ENCODE results near the gene MINDY1.

MINDY1 gene

GRCh38 chr1:150987924-150988323 lies 18.8 kb downstream of the MINDY1 start:
- H3K4me1 Mint-ChIP-seq (ENCODE audit: low read depth) = no peaks in the 10 kb centered on the region
- H3K27me3 Mint-ChIP-seq = no peaks in the 10 kb centered on the region
- no peak overlapping the region for H3K27ac Mint-ChIP-seq
- no peak overlapping the region for H3K4me3 Mint-ChIP-seq
- intact Hi-C loops (cut with micrococcal nuclease) = no loop called here
- no peaks in the 10 kb centered on the region for H3K9me3 Mint-ChIP-seq
- peaks cover 8% of the 10 kb centered on the region for H3K36me3 Mint-ChIP-seq (ENCODE audit: low read depth)

- Mint-ChIP-seq H3K4me1 (ENCODE audit: low read depth) (peaks cover 8% of the 10 kb centered on the region), H3K4me3 (no peak overlapping the region), H3K36me3 (ENCODE audit: low read depth) (peaks cover 8% of the 10 kb centered on the region), H3K9me3 (no peaks in the 10 kb centered on the region), H3K27ac (no peak overlapping the region), H3K27me3 (no peaks in the 10 kb centered on the region)
- intact Hi-C loops (cut with micrococcal nuclease) = no loop called here
These were observed 21.4 kb downstream of the MINDY1 start for GRCh38 chr1:150985179-150985825.

- peaks cover 32% of the 10 kb centered on the region for H3K4me1 Mint-ChIP-seq (ENCODE audit: low read depth)
- peaks cover 8% of the 10 kb centered on the region for H3K36me3 Mint-ChIP-seq (ENCODE audit: low read depth)
- no peaks in the 10 kb centered on the region for H3K27me3 Mint-ChIP-seq
- no peaks in the 10 kb centered on the region for H3K9me3 Mint-ChIP-seq
- intact Hi-C loops (cut with micrococcal nuclease) = no loop called here
- no peak within 1 kb of the TSS for H3K27ac Mint-ChIP-seq
- H3K4me3 Mint-ChIP-seq = no peak within 1 kb of the TSS
These were observed 24.6 kb downstream of the MINDY1 start, which contains the start of gene ANXA9 for GRCh38 chr1:150981805-150982712. Gene ANXA9 (plus strand): TSS chr1:150982292. CDS start chr1:150983106, 814 bp downstream.

GRCh38 chr1:150981177-150981804 lies 25.4 kb downstream of the MINDY1 start:
- H3K4me1 Mint-ChIP-seq (ENCODE audit: low read depth) = peaks cover 40% of the 10 kb centered on the region
- intact Hi-C loops (cut with micrococcal nuclease) = no loop called here
- no peaks in the 10 kb centered on the region for H3K9me3 Mint-ChIP-seq
- H3K36me3 Mint-ChIP-seq (ENCODE audit: low read depth) = peaks cover 8% of the 10 kb centered on the region
- no peaks in the 10 kb centered on the region for H3K27me3 Mint-ChIP-seq
- H3K27ac Mint-ChIP-seq = no peak overlapping the region
- H3K4me3 Mint-ChIP-seq = no peak overlapping the region

- H3K4me3 Mint-ChIP-seq = peak overlapping the region; percentile 69
- no peaks in the 10 kb centered on the region for H3K9me3 Mint-ChIP-seq
- peak overlapping the region; percentile 97 for H3K27ac Mint-ChIP-seq
- no peaks in the 10 kb centered on the region for H3K27me3 Mint-ChIP-seq
- H3K4me1 Mint-ChIP-seq (ENCODE audit: low read depth) = peaks cover 49% of the 10 kb centered on the region
- intact Hi-C loops (cut with micrococcal nuclease) = loop anchor here (10.0 kb wide), 2 partner anchors 215 to 615 kb away; partner anchors contain the start of genes CTSS and RPRD2
- H3K36me3 Mint-ChIP-seq (ENCODE audit: low read depth) = peaks cover 7% of the 10 kb centered on the region
These were observed 27.3 kb downstream of the MINDY1 start for GRCh38 chr1:150979092-150980056.

GRCh38 chr1:150976879-150977694 lies 29.6 kb downstream of the MINDY1 start:
- Mint-ChIP-seq H3K9me3 (no peaks in the 10 kb centered on the region), H3K27me3 (no peaks in the 10 kb centered on the region)

GRCh38 chr1:150976401-150976821 lies 30.3 kb downstream of the MINDY1 start:
- intact Hi-C loops (cut with micrococcal nuclease) = loop anchor here (10.0 kb wide), 2 partner anchors 212 to 612 kb away; partner anchors contain the start of genes CTSS and RPRD2
- peaks cover 65% of the 10 kb centered on the region for H3K4me1 Mint-ChIP-seq (ENCODE audit: low read depth)
- peak overlapping the region; percentile 97 for H3K27ac Mint-ChIP-seq
- H3K27me3 Mint-ChIP-seq = no peaks in the 10 kb centered on the region
- peaks cover 14% of the 10 kb centered on the region for H3K36me3 Mint-ChIP-seq (ENCODE audit: low read depth)
- H3K9me3 Mint-ChIP-seq = no peaks in the 10 kb centered on the region
- peak overlapping the region; percentile 81 for H3K4me3 Mint-ChIP-seq

More at GRCh38 chr1:150976879-150977694, 29.6 kb downstream of the MINDY1 start:
- peak overlapping the region; percentile 81 for H3K4me3 Mint-ChIP-seq
- peaks cover 10% of the 10 kb centered on the region for H3K36me3 Mint-ChIP-seq (ENCODE audit: low read depth)
- intact Hi-C loops (cut with micrococcal nuclease) = loop anchor here (10.0 kb wide), 2 partner anchors 212 to 612 kb away; partner anchors contain the start of genes CTSS and RPRD2
- H3K27ac Mint-ChIP-seq = peak overlapping the region; percentile 97
- H3K4me1 Mint-ChIP-seq (ENCODE audit: low read depth) = peaks cover 65% of the 10 kb centered on the region

- Mint-ChIP-seq H3K27ac (peak within 1 kb of the TSS; percentile 82), H3K36me3 (ENCODE audit: low read depth) (peaks cover 22% of the 10 kb centered on the region), H3K9me3 (no peaks in the 10 kb centered on the region), H3K4me3 (peak within 1 kb of the TSS; percentile 85), H3K27me3 (no peaks in the 10 kb centered on the region), H3K4me1 (ENCODE audit: low read depth) (peaks cover 81% of the 10 kb centered on the region)
- intact Hi-C loops (cut with micrococcal nuclease) = loop anchor here (10.0 kb wide), 2 partner anchors 210 to 610 kb away; partner anchors contain the start of genes CTSS and RPRD2
These were observed 31.9 kb downstream of the MINDY1 start, which contains the start of gene CERS2 for GRCh38 chr1:150974580-150975478. Gene CERS2 (minus strand): TSS chr1:150974835. CDS start chr1:150969090, 5,745 bp downstream.

- intact Hi-C loops (cut with micrococcal nuclease) = loop anchor here (10.0 kb wide), 2 partner anchors 209 to 609 kb away; partner anchors contain the start of genes CTSS and RPRD2
- H3K4me3 Mint-ChIP-seq = peak overlapping the region; percentile 85
- H3K27ac Mint-ChIP-seq = peak overlapping the region; percentile 82
- H3K9me3 Mint-ChIP-seq = no peaks in the 10 kb centered on the region
- H3K4me1 Mint-ChIP-seq (ENCODE audit: low read depth) = peaks cover 79% of the 10 kb centered on the region
- no peaks in the 10 kb centered on the region for H3K27me3 Mint-ChIP-seq
- peaks cover 27% of the 10 kb centered on the region for H3K36me3 Mint-ChIP-seq (ENCODE audit: low read depth)
These were observed 32.7 kb downstream of the MINDY1 start for GRCh38 chr1:150973836-150974579.

- Mint-ChIP-seq H3K36me3 (ENCODE audit: low read depth) (peaks cover 34% of the 10 kb centered on the region), H3K27me3 (no peaks in the 10 kb centered on the region), H3K27ac (peak overlapping the region; percentile 82), H3K4me1 (ENCODE audit: low read depth) (peaks cover 76% of the 10 kb centered on the region), H3K9me3 (no peaks in the 10 kb centered on the region), H3K4me3 (peak overlapping the region; percentile 85)
- intact Hi-C loops (cut with micrococcal nuclease) = loop anchor here (10.0 kb wide), 2 partner anchors 209 to 609 kb away; partner anchors contain the start of genes CTSS and RPRD2
These were observed 33.4 kb downstream of the MINDY1 start for GRCh38 chr1:150973258-150973835.

All from dendritic cell treated with granulocyte-macrophage colony-stimulating factor and Interleukin-4, amounts not matched to agents 40 ng/mL and 50 ng/mL, for 4 days (primary cell).